T47D (cell line): ENCODE data around the gene KRTAP2-4.
"Not testable (repeated sequence)": the region's sequence is repeated elsewhere in the genome, so short reads cannot be mapped to it uniquely, and the experiment has no call there.

Experiments used
- DNase-seq, 2 experiments: peaks; one replicate each; pipeline versions ENCODE4 v3.0.0 to v3.0.0-alpha.2; 2011 to 2012; ENCODE audit warnings: low read depth in 1 of 2, low spot score in 1 of 2
- JUND ChIP-seq: IDR thresholded peaks from 2 replicates; pipeline ENCODE4 v1.6.1; 2012; ENCODE audit warnings: low read depth
- in situ Hi-C: cut with HindIII; loops from 2 replicates; pipeline ENCODE4 v1.10.0; 2016; ENCODE audit warnings: low sequenced_read_pairs, low pct_unique_long_range_greater_than_20kb

Gene KRTAP2-4

DNA sequence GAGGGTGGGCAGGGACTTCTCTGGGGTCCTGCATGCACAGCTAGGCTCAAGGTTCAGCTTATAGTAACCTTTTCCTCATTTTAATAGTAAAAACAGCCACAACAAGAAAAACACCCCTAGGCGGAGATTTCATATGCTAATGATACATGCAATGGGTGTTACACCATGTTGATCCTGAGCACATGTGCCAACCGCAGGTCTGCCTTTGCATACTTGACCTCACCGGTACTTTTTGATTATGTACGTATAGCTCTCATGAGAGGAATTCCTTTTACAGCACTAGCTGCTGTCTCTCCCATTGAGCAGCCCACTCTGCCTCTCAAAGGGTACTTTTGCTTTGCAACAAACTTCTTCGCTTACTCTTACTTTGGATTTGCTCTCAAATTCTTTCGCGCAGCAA is 30.4 kb upstream of the KRTAP2-4 start:
- in situ Hi-C loops: no loop called here
- TF ChIP-seq JUND: no peak
- DNase-seq: no peak

DNA sequence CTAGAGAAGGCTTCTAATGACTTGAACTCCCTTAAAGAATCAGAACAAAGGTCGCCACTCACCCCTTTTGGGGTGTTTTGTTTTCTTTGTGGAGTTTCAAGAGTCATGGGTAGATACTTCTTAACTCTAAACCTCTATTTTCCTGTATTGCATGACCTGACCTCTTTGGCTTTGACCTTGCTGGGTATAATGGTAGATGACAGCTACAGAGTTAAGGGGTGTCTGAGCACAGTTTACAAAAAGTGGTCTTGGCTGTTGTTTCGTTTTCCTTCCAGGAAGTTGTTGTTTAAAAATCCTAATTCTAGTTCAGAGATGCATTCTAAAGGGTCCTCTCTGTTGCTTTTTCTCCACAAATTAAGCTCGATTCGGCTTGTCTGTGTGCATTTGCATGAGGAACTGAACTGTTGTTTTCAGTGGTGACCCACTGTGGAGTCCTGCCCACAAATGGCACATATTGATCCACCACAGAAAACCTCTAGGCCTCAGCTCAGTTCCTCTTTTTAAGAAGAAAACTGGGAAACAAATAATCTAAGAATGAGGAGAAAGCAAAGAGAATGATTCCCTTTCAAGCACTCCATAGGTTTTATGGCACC is 23.2 kb upstream of the KRTAP2-4 start:
- in situ Hi-C loops, DNase-seq: not testable (repeated sequence)

DNA sequence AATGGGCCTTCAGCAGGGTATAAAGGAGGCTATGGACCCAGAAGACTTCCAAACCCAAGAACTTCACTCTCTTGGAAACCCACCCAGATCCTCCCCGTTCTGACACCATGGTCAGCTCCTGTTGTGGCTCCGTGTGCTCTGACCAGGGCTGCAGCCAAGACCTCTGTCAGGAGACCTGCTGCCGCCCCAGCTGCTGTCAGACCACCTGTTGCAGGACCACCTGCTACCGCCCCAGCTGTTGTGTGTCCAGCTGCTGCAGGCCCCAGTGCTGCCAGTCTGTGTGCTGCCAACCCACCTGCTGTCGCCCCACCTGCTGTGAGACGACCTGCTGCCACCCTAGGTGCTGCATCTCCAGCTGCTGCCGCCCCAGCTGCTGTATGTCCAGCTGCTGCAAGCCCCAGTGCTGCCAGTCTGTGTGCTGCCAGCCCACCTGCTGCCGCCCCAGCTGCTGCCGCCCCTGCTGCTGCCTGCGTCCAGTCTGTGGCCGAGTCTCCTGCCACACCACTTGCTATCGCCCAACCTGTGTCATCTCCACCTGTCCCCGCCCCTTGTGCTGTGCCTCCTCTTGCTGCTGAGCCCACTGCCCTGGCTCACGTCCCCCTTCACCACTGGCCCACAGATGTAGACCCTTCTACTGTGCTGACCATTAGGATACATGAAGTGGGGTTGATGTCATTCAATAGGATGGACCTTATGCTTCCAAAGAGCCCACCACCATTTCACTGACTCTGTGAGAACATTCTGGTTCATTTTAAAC is 18.6 kb upstream of the KRTAP2-4 start, which contains the start of gene KRTAP4-7:
Gene KRTAP4-7 (plus strand): TSS at position 51 of the 757 bp plus-strand sequence. CDS start 57 bp downstream, at position 108.
- DNase-seq, in situ Hi-C loops: not testable (repeated sequence)

DNA sequence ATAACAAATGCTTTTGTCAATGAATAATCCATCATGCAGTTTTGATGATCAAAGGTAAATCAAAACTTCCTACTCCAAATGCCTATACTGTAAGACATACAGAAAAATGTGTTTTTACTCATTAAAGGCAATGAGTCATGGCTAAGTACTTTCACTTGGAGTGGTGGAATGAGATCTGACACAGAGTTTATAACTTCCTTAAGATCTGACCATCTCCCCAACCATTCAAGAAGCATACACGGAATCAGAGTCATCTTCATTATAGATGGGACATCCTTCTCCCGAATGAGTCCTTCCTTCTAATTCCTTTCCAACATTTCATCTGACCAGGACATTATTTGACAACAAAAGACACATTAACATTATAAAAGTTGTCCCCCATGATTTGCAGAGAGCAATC is 17.7 kb upstream of the KRTAP2-4 start:
- DNase-seq, in situ Hi-C loops: not testable (repeated sequence)

DNA sequence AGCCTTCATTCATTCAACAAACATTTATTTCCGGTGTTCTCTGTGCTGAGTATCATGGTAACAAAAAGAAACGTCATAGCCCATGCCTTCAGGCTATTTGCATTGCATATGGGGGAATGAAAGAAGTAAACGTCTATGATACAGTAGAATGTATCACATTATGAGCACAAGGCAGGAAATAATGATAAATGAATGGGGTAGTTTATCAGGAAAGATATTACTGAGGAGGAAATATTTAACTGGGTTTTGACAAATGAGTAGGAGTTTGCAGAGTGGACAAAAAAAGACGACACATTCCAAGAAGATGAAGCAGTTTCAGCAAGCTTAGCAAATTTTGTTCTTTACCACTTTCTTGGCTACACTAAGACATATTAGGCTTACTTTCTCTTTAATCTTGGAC is 16.9 kb upstream of the KRTAP2-4 start:
- in situ Hi-C loops: no loop called here
- TF ChIP-seq JUND: no peak
- DNase-seq: peak in 1 of 2 experiments; percentile 18

DNA sequence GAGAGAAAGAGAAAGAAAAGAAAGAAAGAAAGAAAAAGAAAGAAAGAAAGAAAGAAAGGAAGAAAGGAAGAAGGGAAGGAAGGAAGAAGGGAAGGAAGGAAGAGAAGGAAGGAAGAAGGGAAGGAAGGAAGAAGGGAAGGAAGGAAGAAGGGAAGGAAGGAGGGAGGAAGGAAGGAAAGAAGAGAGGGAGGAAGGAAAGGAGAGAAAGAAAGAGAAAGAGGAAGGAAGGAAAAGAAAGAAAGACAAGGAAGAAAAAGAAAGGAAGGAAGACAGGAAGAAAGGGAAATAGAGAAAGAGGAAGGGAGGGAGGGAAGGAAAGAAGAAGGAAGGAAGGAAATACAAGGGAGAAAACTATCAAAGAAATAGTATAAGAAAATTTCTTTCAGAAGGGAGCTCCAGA is 11.1 kb upstream of the KRTAP2-4 start:
- in situ Hi-C loops: no loop called here
- DNase-seq: no peak
- no peak for TF ChIP-seq JUND

DNA sequence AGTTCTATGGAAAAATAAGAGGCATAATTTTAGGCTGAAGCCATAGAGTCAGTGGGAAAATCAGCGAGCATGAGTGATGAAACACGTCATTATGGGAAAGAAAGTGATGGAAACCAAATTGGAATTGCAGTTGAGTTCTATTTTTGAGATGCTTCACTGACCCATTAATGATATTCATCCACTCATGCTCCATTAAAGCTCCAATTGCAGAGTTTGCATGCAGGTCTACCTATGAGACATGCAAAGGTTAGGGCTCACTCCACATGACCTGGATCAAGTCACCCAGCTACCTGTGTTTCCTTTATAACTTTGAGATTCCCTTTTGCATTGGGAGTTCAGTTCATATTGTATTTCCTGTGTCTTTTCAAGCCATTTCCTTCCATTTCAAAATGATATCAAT is 8.0 kb upstream of the KRTAP2-4 start:
- in situ Hi-C loops: no loop called here
- no peak for TF ChIP-seq JUND
- DNase-seq: no peak

DNA sequence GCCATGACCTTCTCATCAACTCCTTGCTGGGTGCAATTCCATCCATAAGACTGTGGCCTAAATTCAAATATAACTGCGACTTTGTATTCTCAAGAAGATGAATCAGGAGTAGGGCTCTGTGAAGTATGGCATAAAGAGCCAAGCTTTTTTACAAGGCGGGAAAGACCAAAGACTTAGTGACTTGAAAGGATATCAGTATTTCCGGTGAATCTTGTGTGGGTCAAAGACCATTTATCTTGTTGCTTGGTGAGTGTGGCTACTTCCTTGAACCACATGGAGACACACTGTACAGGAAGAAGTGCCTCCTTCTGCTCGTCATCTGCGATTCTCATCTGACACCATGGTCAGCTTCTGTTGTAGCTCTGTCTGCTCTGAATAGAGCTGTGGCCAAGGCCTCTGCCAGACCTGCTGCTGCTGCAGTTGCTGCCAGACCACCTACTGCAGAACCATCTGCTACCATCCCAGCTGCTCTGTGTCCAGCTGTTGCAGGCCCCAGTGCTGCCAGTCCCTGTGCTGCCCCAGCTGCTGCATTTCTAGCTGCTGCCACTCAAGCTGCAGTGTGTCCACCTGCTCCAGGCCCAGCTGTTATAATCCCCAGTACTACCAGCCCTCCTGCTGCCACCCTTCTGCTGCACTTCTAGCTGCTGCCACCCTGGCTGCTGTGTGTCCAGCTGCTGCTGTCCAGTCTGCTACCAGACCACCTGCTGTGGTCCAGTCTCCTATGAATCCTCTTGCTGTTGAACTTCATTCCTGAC is 6.1 kb upstream of the KRTAP2-4 start:
- no peak for TF ChIP-seq JUND
- in situ Hi-C loops: no loop called here
- DNase-seq: no peak

DNA sequence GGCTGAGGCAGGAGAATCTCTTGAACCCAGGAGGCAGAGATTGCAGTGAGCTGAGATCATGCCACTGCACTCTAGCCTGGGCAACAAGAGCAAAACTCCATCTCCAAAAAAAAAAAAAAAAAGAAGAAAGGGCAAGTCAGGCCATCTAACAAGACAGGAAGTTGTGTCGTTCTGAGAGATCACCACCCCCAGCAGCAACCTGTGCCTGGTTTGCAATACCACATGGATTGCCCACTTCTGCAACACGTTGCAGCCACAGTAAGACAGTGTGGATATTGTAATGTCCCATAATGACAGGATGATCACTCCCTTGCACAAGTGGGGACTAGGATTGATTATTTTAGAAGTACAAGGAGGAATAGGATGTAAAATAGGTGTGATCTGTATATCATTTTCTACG is 3.4 kb upstream of the KRTAP2-4 start:
- DNase-seq: no peak
- in situ Hi-C loops: no loop called here
- no peak for TF ChIP-seq JUND

DNA sequence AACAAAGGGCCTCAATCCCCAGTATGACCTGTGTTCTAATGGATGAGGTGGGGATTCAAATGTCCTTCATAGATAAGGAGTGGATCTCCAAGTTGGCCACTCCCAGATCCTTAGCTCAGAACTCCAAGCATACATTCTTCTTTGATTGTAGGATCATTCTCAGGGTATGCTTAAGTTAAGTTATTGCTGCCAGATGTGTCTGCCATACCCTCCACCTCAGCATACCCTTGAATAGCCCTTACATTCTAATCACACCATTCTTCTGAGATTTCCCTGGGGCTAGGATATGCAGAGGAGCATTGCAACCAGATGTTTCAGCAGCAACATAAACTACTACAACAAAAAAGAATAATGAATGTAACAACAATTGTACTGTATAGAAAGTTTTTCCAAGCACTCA is 1.6 kb upstream of the KRTAP2-4 start:
- in situ Hi-C loops: no loop called here
- no peak for TF ChIP-seq JUND

DNA sequence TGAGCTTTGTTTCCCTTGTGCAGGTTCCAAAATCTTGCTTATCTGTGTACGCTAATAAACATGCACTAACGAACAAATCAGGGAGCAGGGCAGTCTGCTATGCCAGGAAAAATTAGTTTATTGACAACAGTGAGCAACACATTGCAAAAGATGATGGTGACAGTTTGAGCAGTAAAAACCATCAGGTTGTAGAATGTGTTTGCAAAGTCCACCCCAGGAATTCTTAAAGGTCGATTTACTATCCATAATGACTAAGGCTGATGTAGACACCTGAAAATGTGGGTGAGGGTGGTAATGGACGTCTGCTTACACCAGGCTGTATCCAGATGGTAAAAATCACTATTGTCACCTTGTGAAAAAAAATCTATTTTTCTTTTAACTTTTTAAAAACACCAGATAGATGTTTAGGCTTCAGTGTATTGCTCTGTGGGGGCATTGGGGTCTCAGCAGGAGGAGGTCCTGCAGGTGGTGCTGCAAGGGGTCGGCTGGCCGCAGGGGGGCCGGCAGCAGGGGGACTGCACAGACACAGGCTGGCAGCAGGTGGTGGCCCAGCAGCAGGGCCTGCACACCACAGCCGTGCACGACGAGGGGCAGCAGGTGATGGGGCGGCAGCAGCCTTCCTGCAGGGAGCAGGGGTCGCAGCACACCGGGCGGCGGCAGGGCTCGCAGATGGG is 526 bp downstream of the KRTAP2-4 start:
- in situ Hi-C loops: not testable (repeated sequence)

More for the DNA sequence above, 1.6 kb upstream of the KRTAP2-4 start:
- DNase-seq: no peak

DNA sequence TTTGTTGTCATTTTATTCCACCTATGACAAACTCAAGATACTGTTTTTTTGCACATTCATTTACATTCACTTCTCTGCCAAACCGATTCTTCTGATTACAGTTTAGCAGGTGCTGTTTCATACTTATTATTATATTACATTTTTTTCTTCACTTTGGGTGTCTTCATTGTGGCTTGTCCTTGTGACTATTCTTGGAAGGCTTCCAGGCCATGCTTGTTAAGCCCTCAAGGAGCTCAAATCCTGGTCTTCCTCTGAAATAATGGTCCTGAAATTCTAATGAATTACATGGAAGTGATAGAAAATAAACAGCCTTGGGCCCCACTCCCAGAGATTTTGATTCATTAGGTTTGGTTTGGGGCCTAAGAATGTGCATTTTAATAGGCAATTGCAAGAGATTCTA is 1.4 kb downstream of the KRTAP2-4 start:
- TF ChIP-seq JUND: no peak
- in situ Hi-C loops: no loop called here
- no peak for DNase-seq

More for the DNA sequence above, 526 bp downstream of the KRTAP2-4 start:
- DNase-seq: not testable (repeated sequence)

DNA sequence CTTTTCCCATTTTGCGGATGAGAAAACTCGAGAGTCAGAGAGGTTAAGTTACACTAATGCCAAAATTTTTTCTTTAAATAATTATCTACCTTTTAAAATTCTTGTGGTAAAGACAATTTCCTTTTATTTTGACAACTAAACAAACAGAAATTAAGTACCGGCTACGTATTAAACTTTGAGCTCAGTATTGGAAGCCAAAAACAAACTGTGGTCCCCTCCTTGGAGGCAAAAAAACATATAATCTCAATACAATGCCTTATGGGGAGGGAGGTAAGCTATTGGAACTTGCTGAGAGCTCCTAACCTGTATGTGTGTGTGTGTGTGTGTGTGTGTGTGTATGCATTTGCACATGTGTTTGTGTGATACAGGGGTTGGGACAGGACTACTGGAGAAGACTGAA is 2.2 kb downstream of the KRTAP2-4 start:
- TF ChIP-seq JUND: no peak
- in situ Hi-C loops: no loop called here
- DNase-seq: no peak
